Peyer's patch (tissue), 4 donors: ENCODE results near the gene ARRB1. TPM values are rescaled to one million over a fixed set of nuclear protein-coding genes. Genes with fewer than 3 reads are reported as not detected.

ENCODE experiments used
- DNase-seq, 3 donors: peaks; one replicate each; pipeline ENCODE4 v3.0.0-alpha.2; 2017 to 2019
- H3K27ac ChIP-seq, 4 donors: fragments of 200-600 bp; sonication (generic); one replicate each; pipeline ENCODE4 v1.5.1; 2016 to 2019
- H3K27me3 ChIP-seq, 2 donors: fragments of 200-600 bp; sonication (generic); one replicate each; pipeline ENCODE4 v1.5.1; 2019
- H3K36me3 ChIP-seq, 3 donors: fragments of 200-600 bp; sonication (generic); one replicate each; pipeline ENCODE4 v1.5.1; 2016 to 2019
- H3K4me1 ChIP-seq, 4 donors: fragments of 200-600 bp; sonication (generic); one replicate each; pipeline ENCODE4 v1.5.1; 2016 to 2019
- H3K4me3 ChIP-seq, 4 donors: fragments of 200-600 bp; sonication (generic); 1 replicate in 3 of 4; 2 replicates in 1 of 4; pipeline ENCODE4 v1.5.1; 2016 to 2019; ENCODE audit warnings: mild to moderate bottlenecking in 1 of 4
- H3K9me3 ChIP-seq, 4 donors: fragments of 200-600 bp; sonication (generic); one replicate each; pipeline ENCODE4 v1.5.1; 2016 to 2019; ENCODE audit warnings: mild to moderate bottlenecking in 1 of 4
- POLR2A ChIP-seq, 2 donors: fragments of 450-650 bp; IDR thresholded peaks; one replicate each; pipeline ENCODE4 v1.5.1; 2017; ENCODE audit warnings: antibody characterized with exemption in 2 of 2, mild to moderate bottlenecking in 2 of 2, moderate library complexity in 2 of 2
- total RNA-seq, 4 donors: library from RNA; depleted of rRNA; stranded (reverse); fragments of >200 nt; gene quantifications; one replicate each; pipeline ENCODE4 v1.1.0, GENCODE V29; 2016
- TF ChIP-seq, protein P1 (sequence below), 6 experiments: fragments of 450-650 bp in 4 of 6; fragments of 200-600 bp in 2 of 6; sonication (generic) in 1 of 6; IDR thresholded peaks; one replicate each; pipeline ENCODE4 v1.5.1; 2017 to 2019; ENCODE audit warnings: antibody characterized with exemption in 6 of 6, mild to moderate bottlenecking in 3 of 6, moderate library complexity in 1 of 6

The ARRB1 gene
- total RNA-seq, 4 donors from 2014 or later = 45.4 to 136 (median 90.6) TPM

DNA sequence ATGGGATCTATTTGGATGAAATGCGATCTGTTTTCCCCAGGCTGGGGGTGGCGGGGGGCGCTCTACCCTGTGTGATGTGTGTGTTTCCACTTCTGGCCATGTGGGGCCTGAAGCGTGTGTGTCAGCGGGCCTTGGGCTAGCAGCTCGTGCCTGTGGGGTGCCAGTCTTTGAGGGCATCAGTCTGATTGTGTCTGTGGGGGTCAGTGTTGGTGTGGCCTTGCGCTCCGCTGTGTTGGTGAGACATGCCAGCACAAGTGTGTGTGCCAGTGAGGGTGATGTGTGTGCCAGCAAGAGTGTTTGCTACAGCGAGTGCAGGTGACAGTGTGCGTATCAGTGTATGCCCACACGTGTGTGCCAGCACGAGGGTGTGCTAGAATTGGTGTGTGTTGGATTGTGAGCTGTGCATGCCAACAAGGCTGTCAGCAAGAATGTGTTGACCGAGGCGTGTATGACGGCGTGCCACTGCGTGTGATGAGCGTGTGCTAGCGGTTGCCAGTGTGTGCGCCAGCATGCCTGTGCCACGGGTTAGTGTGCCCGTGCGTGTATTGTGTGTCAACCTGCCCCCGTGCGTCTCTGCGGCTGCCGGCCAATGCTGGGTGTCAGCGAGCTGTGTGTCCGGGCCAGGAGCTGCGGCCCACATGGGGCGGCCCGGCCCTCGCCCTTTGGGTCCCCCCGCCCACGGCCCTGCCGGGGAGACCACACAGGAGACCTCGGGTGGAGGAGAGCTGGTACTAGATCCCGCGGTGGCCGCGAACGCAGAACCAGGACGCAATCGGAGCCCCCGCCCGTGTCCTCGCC, 519 bp downstream of the ARRB1 start:
- Histone ChIP-seq H3K27ac (peak overlapping the region; percentile 81 to 95 (median 90)), H3K36me3 (no peaks in the 10 kb centered on the region), H3K4me3 (peak overlapping the region; percentile 58 to 88 (median 69)), H3K9me3 (no peaks in the 10 kb centered on the region), H3K27me3 (no peaks in the 10 kb centered on the region), H3K4me1 (peaks cover 7 to 61% (median 9%) of the 10 kb centered on the region in 4 donors)
- TF ChIP-seq, protein P1, sequence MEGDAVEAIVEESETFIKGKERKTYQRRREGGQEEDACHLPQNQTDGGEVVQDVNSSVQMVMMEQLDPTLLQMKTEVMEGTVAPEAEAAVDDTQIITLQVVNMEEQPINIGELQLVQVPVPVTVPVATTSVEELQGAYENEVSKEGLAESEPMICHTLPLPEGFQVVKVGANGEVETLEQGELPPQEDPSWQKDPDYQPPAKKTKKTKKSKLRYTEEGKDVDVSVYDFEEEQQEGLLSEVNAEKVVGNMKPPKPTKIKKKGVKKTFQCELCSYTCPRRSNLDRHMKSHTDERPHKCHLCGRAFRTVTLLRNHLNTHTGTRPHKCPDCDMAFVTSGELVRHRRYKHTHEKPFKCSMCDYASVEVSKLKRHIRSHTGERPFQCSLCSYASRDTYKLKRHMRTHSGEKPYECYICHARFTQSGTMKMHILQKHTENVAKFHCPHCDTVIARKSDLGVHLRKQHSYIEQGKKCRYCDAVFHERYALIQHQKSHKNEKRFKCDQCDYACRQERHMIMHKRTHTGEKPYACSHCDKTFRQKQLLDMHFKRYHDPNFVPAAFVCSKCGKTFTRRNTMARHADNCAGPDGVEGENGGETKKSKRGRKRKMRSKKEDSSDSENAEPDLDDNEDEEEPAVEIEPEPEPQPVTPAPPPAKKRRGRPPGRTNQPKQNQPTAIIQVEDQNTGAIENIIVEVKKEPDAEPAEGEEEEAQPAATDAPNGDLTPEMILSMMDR (IDR thresholded peaks at IDR 0.05) = peak in 2 of 6 experiments; percentile 2 to 8
- no peak for TF ChIP-seq POLR2A (IDR thresholded peaks at IDR 0.05)
- DNase-seq = peak; percentile 34 to 77 (median 73)

DNA sequence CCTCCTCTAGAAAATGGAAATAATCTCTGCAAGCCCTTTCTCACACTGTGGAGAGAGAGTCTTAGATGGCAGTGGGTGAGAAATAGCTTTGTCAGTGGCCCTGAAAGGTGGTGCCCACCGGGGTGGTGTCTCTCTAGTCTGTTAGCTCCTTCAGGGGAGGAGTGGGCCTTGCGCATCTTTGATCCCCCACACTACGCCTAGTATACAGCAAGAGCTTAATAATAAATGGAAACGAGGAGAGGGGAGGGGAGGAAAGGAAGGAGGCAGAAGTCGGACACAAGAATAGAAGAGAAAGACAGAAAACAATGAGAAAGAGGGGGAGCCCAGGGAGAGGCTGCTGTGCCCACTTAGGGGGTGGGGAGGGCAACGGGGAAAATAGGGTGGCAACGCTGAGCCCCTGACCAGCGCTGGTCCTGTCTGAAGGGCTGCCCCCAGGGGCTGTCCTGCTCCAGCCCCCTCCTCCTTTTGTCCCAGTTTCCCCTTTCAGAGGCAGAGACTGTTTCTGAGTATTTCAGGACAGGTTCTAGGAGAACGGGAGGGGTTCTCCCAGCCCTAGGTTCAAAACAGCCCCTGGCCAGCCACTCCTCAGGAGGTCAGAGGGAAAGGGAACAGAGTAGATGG, 1.2 kb downstream of the ARRB1 start:
- H3K27ac ChIP-seq = peak overlapping the region; percentile 81 to 95 (median 90)
- peak overlapping the region; percentile 58 to 88 (median 69) for H3K4me3 ChIP-seq
- H3K4me1 ChIP-seq = peaks cover 7 to 68% (median 9%) of the 10 kb centered on the region in 4 donors
- no peak for DNase-seq
- H3K27me3 ChIP-seq = no peaks in the 10 kb centered on the region
- H3K9me3 ChIP-seq = no peaks in the 10 kb centered on the region
- TF ChIP-seq, protein P1 (IDR thresholded peaks at IDR 0.05) = no peak
- no peak for TF ChIP-seq POLR2A (IDR thresholded peaks at IDR 0.05)
- no peaks in the 10 kb centered on the region for H3K36me3 ChIP-seq

DNA sequence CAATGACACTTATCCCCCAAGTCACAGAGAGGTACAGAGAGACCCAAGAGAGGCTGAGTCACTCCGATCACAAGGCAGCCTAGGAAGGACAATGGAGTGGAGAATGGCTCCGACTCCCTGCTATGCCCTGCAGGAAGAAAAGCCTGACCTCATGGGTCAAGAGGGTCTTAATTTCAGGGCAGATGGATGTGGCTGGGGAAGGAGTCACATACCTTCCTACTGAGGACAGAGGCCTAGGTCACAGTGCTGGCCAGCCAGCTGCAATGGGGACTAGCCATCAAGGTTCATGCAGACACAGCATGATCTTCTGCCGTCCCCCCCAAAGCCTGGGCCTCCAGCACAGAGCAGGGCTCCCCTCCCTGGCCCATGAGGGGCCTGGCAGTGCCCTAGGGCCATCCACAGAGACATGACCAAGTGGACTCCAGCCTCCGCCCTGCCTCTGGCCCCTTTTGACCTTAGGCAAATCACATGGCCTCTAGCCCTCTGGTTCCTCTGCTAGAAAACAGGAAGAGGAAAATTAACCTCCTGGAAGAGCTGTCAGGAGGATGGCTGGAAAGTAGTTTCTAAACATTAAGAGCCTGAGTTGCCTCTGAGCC, 1.8 kb downstream of the ARRB1 start:
- TF ChIP-seq, protein P1 (IDR thresholded peaks at IDR 0.05) = no peak
- no peak for TF ChIP-seq POLR2A (IDR thresholded peaks at IDR 0.05)
- Histone ChIP-seq H3K4me1 (peaks cover 7 to 74% (median 9%) of the 10 kb centered on the region in 4 donors), H3K36me3 (no peaks in the 10 kb centered on the region), H3K4me3 (peak overlapping the region in 3 of 4 donors; percentile 58 to 88 (median 74)), H3K27ac (peak overlapping the region; percentile 81 to 95 (median 90)), H3K9me3 (no peaks in the 10 kb centered on the region), H3K27me3 (no peaks in the 10 kb centered on the region)
- DNase-seq = peak in 2 of 3 donors; percentile 58 to 63

DNA sequence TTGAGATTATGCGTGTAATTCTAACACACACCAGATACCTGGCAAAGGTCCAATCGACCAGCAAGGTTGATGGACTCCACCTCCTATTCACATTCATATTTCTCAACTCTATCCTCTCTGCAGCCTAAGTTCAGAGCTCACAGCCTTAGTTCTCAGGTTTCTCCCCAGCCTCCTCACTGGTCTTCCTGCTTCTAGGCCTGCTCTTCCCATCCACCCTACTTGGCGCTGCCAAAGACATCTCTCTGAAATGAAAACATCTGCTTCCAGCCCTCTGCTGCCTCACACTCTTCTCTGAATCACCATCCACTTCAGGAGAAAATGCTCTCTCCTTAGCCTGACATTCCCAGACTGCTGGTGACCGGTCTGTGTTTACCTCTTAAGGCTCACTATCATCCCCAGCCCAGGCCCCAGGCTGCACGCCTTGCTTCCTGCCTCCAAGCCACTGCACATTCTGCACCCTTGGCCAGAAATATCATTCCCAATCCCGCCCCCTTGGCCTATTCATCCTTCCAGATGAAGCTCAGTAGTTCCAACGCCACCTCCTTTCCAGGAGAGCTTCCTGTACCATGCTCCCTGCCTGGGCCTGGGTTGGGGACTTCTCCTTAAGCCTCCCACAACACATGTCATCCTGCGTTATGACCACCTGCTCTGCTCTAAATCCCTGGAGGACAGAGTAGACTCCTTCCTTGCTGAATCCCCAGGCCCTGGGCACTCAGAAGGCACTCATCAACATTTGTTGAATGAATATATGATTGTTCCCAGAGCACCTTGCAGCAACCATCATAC, 3.5 kb downstream of the ARRB1 start:
- Histone ChIP-seq H3K9me3 (no peaks in the 10 kb centered on the region), H3K4me3 (no peak overlapping the region), H3K27me3 (no peaks in the 10 kb centered on the region), H3K4me1 (peaks cover 6 to 87% (median 16%) of the 10 kb centered on the region in 4 donors), H3K36me3 (no peaks in the 10 kb centered on the region), H3K27ac (peak overlapping the region; percentile 40 to 95 (median 90))
- peak in 2 of 3 donors; percentile 49 to 58 for DNase-seq
- TF ChIP-seq, protein P1 (IDR thresholded peaks at IDR 0.05) = no peak
- no peak for TF ChIP-seq POLR2A (IDR thresholded peaks at IDR 0.05)
